GM12864 (cell line): ENCODE measurements around the gene RASAL1.

ENCODE experiments used
- DNase-seq: peaks from one replicate; pipeline ENCODE4 v3.0.0-alpha.2; 2011; ENCODE audit warnings: low read depth
- H3K4me3 ChIP-seq: 2 replicates; pipeline ENCODE4 v1.5.1; 2011; ENCODE audit warnings: mild to moderate bottlenecking, low read depth, low read length, control low read depth
- CTCF ChIP-seq: IDR thresholded peaks from 2 replicates; pipeline ENCODE4 v1.5.1; 2011; ENCODE audit warnings: low read depth, mild to moderate bottlenecking, moderate library complexity, low read length, control low read depth, inconsistent platforms; ENCODE audit errors: missing control alignments

The RASAL1 gene

GRCh38 chr12:113056381-113056630, 79.3 kb downstream of the RASAL1 start:
- H3K4me3 ChIP-seq: no peak overlapping the region
- TF ChIP-seq CTCF: no peak

GRCh38 chr12:113055594-113056380, 79.8 kb downstream of the RASAL1 start:
- H3K4me3 ChIP-seq: no peak overlapping the region
- TF ChIP-seq CTCF: no peak
- no peak for DNase-seq

More at GRCh38 chr12:113056381-113056630, 79.3 kb downstream of the RASAL1 start:
- no peak for DNase-seq

- TF ChIP-seq CTCF: no peak
- DNase-seq: no peak
- H3K4me3 ChIP-seq: no peak overlapping the region
Observed at GRCh38 chr12:113054948-113055486, 80.5 kb downstream of the RASAL1 start.

- H3K4me3 ChIP-seq: no peak overlapping the region
- DNase-seq: no peak
- no peak for TF ChIP-seq CTCF
Observed at GRCh38 chr12:113052326-113052725, 83.2 kb downstream of the RASAL1 start.

GRCh38 chr12:113051759-113052158, 83.8 kb downstream of the RASAL1 start:
- no peak for DNase-seq
- TF ChIP-seq CTCF: no peak
- no peak overlapping the region for H3K4me3 ChIP-seq

GRCh38 chr12:113050795-113051194, 84.8 kb downstream of the RASAL1 start:
- no peak for DNase-seq
- no peak overlapping the region for H3K4me3 ChIP-seq
- no peak for TF ChIP-seq CTCF
